Activated T-helper 9 cell treated with anti-CD3 and anti-CD28 coated beads, Interleukin-2, amount 50 U/mL, for 16 hours (primary cell): Measurements from ENCODE around the gene CENPF.
"Not testable (repeated sequence)": the region's sequence is repeated elsewhere in the genome, so short reads cannot be mapped to it uniquely, and the experiment has no call there.

Source experiments
- DNase-seq: peaks from one replicate; pipeline ENCODE4 v3.0.0-alpha.2; 2020; ENCODE audit warnings: low read depth

The CENPF gene

DNA sequence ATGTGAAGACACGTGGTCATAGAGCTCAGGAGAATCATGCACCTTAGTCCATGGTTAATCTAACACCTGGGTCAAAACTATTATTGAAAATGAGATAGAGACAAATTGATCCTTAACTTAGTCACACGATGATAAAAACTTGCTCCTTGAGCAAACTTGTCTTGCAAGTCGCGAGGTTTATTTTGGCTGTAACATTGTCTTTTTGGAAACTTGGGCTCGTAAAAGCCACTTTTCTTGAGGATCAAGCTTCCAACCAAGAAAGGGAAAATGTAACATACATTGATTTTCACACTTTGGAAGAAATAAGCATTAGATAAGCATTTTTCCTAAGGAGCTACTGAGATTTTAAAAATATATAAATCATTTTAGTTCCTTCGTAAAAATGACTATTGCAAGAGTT is 19.9 kb upstream of the CENPF start:
- DNase-seq: no peak

DNA sequence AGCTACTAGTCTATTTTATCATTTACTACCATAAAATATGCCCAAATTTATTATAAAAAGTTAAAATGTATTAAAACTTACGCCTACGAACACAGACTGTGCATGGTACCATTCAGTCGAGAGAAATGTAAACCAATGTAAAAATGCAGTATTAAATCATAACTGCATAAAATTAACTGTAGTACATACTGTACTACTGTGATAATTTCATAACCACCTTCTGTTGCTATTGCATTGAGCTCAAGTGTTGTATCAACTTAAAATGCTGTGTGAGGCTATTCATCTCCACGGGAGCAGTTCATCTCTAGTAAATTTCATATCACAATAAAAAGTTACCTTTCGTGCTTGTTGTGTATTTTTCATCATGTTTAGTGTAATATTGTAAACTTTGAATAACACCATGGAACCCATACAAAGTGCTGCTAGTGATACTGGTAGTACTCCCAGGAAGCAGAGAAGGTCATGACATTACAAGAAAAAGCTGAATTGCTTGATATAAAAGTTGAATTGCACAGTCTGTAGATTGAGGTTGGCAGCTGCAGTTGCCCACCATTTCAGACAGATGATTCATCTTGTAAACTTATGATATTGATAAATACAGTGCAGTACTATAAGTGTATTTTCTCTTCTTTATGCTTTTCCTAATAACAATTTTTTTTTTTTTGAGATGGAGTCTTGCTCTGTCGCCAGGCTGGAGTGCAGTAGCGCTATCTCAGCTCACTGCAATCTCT is 19.0 kb upstream of the CENPF start:
- no peak for DNase-seq

GRCh38 chr1:214584805-214585766 is 17.9 kb upstream of the CENPF start:
- DNase-seq: no peak

DNA sequence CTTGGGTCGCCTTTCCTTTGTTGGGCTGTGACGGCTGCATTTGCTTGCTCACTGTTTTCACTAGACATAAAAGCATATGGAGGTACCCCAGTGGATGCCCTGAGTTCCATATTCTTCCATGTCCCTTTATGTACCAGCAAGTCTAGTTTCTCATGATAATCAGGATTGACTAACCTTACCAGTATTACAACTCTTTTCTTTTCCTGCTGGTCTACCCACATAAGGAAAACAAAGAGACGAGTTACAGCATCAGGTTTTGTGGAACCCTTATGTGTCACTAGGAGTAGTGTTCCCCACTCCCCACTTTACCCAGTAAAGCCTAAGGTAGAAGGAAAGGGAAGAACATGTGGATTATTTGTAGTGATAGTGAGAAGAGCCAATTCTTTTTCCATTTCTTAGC is 16.4 kb upstream of the CENPF start:
- no peak for DNase-seq

GRCh38 chr1:214587165-214587564 is 15.8 kb upstream of the CENPF start:
- DNase-seq: no peak

- DNase-seq: no peak
Measured at GRCh38 chr1:214588963-214589597, 13.9 kb upstream of the CENPF start.

- no peak for DNase-seq
Measured at GRCh38 chr1:214590696-214591095, 12.3 kb upstream of the CENPF start.

DNA sequence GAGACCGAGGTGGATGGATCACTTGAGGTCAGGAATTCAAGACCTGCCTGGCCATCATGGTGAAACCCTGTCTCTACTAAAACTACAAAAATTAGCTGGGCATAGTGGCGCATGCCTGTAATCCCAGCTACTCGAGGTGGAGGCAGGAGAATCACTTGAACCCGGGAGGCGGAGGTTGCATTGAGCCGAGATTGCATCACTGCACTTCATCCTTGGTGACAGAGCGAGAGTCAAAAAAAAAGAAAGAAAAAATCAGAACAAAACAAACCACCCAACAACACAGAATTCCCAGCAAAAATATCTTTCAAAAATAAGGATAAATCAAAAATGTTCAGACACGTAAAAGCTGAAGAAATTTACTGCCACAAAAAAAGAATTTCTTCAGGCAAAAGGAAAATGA is 11.1 kb upstream of the CENPF start:
- DNase-seq: not testable (repeated sequence)

DNA sequence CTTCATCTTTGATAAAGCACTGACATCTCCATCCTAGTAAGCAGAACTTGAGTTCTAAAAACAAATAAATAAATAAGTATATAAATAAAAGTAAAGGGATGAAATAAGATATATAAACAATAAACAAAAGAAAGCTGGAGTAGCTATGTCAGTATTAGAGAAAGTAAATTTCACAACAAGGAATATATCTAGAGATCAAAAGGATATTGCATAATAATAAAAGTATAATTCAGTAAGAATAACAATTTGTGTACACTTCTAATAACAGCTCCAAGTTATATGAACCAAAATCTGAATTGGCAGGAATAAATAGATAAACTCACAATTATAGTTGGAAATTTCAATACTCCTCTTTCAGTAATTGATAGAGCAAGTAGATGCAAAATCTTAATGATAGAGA is 9.8 kb upstream of the CENPF start:
- DNase-seq: no peak

- DNase-seq: no peak
Measured at GRCh38 chr1:214603819-214604252, 841 bp downstream of the CENPF start.

DNA sequence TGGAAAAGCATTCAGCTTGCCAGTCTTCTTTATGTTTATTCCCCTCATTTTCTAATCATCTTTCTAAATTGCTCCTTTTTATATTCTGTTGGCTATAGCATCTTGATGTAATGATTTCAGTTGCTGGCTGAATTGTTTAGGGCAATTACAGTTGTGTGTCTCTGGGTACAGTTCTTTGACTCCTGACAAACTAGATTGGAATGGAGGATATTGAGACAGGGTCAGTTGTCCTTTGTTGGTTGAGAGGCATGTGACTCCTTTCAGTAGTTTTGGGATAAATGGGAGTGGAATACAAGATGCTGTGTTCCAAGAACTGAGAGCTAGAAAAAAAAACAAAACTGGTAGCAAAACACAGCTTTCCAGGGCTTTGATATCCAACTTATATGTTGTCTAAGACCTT is 1.5 kb downstream of the CENPF start:
- no peak for DNase-seq

- not testable (repeated sequence) for DNase-seq
Measured at GRCh38 chr1:214605484-214605883, 2.5 kb downstream of the CENPF start.

DNA sequence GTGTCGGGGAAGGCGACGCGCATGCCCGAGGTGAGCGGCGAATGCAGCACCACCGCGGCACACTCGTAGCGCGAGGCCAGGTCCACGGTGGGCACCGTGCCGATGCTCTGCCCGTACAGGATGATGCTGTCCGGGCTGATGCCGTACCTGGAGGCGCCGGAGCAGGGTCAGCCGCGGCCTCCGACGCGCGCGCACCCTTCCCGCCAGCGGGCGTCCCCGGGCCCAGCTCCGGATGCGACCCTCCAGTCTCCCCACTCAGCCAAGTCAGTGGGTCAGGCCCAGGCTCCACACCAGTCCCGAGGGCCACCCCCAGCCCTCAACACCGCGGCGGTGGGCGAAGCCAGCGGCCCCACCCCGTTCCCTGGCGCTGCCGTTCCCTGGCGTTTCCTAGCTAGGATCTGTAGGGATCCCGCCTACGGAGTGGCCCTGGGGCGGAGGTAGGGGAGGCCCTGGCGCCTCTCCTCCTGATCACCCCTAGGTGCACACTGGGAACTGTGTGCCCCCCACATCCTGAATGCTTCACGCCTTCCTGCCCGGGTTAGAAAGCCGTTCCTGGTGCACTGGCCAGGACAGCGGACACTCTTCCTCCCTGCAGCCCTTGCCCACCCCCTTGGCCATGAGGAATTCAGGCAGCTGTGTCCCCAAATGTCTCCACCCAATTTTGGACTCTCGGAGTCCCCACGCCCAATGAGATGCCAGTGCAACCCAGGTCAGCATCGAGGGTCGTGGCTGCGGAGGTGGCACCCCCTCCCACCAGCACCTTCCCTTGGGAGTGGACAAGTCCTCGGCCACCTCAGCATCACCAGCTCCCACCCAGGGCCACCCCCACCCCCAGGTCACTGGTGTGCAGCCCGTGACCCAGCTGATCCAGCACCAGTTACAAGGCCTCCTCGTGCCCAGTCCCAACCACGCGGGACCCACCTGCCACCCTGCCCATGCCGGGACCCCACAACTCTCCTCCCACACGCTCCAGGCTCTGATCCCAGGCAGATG is 3.2 kb downstream of the CENPF start:
- DNase-seq: not testable (repeated sequence)

DNA sequence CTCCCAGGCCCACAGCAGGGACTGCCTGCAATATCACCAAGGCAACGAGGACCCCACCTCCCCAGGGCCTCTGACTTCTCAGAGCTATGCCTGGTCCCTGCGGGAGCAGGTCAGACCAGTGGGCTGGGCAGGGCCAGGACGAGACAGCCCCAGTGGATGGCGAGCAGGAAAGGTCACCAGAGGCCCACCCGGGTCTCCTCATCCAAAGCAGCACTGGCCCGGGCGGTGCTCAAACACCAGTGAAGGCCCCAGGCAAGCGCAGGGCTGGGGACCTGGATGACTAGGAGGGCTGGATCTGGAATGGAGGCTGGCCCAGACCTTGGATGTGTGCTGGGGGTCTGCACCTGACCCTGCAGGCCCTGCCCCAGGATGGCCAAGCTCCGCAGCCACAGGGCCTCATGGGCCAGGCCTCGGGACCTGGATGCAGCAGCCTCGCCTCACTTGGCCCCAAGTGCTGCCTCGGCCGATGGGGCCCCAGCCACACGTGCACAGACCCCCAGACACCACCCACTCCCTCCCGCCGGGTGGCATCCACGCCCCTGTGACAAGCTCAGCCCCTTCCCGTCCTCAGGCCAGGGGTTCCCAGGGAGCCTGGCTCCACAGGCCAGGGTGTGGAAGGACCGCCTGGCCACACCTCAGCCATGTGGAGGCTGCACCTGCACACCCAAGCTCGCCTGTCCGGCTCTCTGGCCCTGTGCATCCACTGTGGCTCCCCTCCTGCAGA is 4.7 kb downstream of the CENPF start:
- DNase-seq: not testable (repeated sequence)

DNA sequence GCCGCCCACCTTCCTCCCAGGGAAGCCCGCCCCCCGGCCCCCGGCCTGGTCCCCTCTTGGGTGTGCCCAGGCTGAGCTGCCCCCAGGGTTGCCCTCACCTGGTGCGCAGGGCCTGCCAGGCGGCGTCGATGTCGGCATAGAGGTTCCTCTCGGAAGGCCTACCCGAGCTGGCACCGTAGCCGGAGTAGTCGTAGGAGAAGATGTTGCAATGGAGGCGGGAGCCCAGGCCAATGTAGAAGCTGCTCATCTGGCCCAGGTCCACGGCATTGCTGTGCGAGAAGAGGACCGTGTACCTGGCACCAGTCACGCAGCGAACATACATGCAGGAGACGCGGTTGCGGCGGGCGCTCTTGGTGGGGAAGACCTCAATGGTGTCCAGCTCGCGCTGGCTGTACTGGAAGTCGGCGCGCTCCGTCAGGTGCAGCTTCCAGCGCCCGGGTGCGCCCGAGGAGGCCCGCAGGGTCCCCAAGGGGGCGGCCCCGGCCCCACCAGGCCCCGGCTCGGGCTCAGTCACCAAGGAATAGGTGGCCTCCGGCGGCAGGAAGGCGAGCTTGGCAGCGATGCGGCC is 5.3 kb downstream of the CENPF start:
- DNase-seq: not testable (repeated sequence)

DNA sequence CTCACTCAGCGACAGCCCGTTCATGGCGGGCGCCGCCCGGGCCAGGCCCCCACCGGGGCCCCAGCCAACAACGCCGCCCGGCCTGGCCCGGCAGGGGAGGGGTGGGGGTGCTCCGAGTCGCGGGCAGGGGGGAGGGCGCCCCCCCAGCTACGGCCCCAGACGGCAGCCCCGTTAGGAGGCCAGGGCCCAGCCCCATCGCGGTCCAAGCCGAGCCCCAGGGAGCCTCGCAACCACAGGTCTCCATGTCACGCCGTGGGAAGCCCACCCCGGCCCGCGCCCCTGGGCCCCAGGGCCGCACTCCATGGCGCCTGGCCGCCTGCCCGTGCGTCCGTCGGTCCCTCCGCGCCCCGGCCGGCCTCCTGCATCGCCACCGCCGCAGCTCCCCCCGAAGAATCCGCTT is 5.8 kb downstream of the CENPF start:
- not testable (repeated sequence) for DNase-seq

GRCh38 chr1:214609692-214610091 is 6.7 kb downstream of the CENPF start:
- DNase-seq: no peak

- DNase-seq: not testable (repeated sequence)
Measured at GRCh38 chr1:214610136-214610535, 7.1 kb downstream of the CENPF start.

GRCh38 chr1:214615109-214615508 is 12.1 kb downstream of the CENPF start:
- DNase-seq: no peak

GRCh38 chr1:214615871-214616270 is 12.9 kb downstream of the CENPF start:
- DNase-seq: no peak
